Measurements from ENCODE around the gene NKX2-2.

NKX2-2 gene

GRCh38 chr20:21534453-21534852 lies 20.6 kb upstream of the NKX2-2 start:
- no peak overlapping the region for H3K4me3 ChIP-seq (ENCODE audit: low read depth, low read length)
- no peak for TF ChIP-seq CTCF (IDR thresholded peaks at IDR 0.05; ENCODE audit: borderline replicate concordance, insufficient read depth, low read depth, low read length)

- TF ChIP-seq CTCF (IDR thresholded peaks at IDR 0.05; ENCODE audit: borderline replicate concordance, insufficient read depth, low read depth, low read length): peak; percentile 46; the same call in 1 of the 2 replicates
- H3K4me3 ChIP-seq (ENCODE audit: low read depth, low read length): no peak overlapping the region
These were observed 16.0 kb upstream of the NKX2-2 start for GRCh38 chr20:21529863-21530262.

GRCh38 chr20:21528870-21529269 lies 15.0 kb upstream of the NKX2-2 start:
- peak; percentile 8; the same call in 1 of the 2 replicates for TF ChIP-seq CTCF (IDR thresholded peaks at IDR 0.05; ENCODE audit: borderline replicate concordance, insufficient read depth, low read depth, low read length)
- H3K4me3 ChIP-seq (ENCODE audit: low read depth, low read length): no peak overlapping the region

- H3K4me3 ChIP-seq (ENCODE audit: low read depth, low read length): no peak overlapping the region
These were observed 14.0 kb upstream of the NKX2-2 start for GRCh38 chr20:21527908-21528307.

GRCh38 chr20:21526776-21527175 lies 12.9 kb upstream of the NKX2-2 start:
- H3K4me3 ChIP-seq (ENCODE audit: low read depth, low read length): no peak overlapping the region
- no peak for TF ChIP-seq CTCF (IDR thresholded peaks at IDR 0.05; ENCODE audit: borderline replicate concordance, insufficient read depth, low read depth, low read length)

More at GRCh38 chr20:21527908-21528307, 14.0 kb upstream of the NKX2-2 start:
- TF ChIP-seq CTCF (IDR thresholded peaks at IDR 0.05; ENCODE audit: borderline replicate concordance, insufficient read depth, low read depth, low read length): no peak

GRCh38 chr20:21523895-21524294 lies 10.0 kb upstream of the NKX2-2 start:
- TF ChIP-seq CTCF (IDR thresholded peaks at IDR 0.05; ENCODE audit: borderline replicate concordance, insufficient read depth, low read depth, low read length): no peak
- H3K4me3 ChIP-seq (ENCODE audit: low read depth, low read length): no peak overlapping the region

- no peak for TF ChIP-seq CTCF (IDR thresholded peaks at IDR 0.05; ENCODE audit: borderline replicate concordance, insufficient read depth, low read depth, low read length)
- no peak overlapping the region for H3K4me3 ChIP-seq (ENCODE audit: low read depth, low read length)
These were observed 9.5 kb upstream of the NKX2-2 start for GRCh38 chr20:21523281-21523868.
